GM10266 (cell line): ENCODE measurements around the gene RGS12.

Source experiments
- DNase-seq: peaks from one replicate; pipeline ENCODE4 v3.0.0; 2012; ENCODE audit errors: extremely low spot score
- TF ChIP-seq, protein P1 (sequence below): IDR thresholded peaks from 2 replicates; pipeline ENCODE4 v1.5.1; 2012; ENCODE audit warnings: mild to moderate bottlenecking, low read depth; ENCODE audit not compliant: control insufficient read depth, insufficient read depth; ENCODE audit errors: missing control alignments

The RGS12 gene, protein sequence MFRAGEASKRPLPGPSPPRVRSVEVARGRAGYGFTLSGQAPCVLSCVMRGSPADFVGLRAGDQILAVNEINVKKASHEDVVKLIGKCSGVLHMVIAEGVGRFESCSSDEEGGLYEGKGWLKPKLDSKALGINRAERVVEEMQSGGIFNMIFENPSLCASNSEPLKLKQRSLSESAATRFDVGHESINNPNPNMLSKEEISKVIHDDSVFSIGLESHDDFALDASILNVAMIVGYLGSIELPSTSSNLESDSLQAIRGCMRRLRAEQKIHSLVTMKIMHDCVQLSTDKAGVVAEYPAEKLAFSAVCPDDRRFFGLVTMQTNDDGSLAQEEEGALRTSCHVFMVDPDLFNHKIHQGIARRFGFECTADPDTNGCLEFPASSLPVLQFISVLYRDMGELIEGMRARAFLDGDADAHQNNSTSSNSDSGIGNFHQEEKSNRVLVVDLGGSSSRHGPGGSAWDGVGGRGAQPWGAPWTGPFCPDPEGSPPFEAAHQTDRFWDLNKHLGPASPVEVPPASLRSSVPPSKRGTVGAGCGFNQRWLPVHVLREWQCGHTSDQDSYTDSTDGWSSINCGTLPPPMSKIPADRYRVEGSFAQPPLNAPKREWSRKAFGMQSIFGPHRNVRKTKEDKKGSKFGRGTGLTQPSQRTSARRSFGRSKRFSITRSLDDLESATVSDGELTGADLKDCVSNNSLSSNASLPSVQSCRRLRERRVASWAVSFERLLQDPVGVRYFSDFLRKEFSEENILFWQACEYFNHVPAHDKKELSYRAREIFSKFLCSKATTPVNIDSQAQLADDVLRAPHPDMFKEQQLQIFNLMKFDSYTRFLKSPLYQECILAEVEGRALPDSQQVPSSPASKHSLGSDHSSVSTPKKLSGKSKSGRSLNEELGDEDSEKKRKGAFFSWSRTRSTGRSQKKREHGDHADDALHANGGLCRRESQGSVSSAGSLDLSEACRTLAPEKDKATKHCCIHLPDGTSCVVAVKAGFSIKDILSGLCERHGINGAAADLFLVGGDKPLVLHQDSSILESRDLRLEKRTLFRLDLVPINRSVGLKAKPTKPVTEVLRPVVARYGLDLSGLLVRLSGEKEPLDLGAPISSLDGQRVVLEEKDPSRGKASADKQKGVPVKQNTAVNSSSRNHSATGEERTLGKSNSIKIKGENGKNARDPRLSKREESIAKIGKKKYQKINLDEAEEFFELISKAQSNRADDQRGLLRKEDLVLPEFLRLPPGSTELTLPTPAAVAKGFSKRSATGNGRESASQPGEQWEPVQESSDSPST (N-terminal part only)

DNA sequence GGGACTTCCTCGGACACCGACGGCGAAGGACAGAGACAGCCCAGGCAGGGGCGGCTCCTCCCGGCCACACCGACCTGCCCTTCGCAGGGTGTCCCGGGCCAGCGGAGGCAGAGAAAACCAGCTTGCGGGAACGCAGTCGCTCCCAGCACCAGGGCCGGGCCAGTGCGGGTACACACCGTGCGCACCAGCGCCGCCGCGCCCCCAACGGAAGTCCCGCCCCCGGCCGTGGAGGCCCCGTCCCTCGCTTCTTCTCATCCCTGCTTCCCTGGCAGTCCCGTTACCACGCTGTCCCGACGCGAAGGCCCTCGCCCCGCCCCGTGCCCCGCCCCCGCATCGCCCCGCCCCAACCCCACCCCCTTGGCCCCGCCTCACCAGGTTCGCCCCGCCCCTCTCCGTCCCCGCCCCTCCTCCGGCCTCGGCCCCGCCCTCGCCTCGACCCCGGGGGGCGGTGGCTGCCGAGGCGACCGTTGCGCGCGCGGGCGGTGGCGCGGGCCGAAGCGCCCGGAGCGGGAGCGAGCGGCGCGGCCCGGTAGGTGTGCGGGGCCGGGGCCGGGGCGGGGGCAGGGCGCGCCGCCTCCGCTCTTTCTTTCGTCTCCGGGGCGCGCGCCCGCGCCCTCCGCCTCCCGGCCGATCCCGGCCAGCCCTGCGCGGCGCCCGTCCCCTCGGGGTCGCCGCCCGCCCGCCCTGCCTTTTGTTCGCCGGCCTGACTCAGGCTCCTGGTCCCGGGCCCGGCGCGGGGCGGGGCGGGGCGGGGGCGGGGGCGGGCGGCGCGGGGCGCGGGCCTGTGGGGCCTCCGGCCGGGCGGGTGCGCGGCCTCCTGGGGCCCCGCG is at the start of gene RGS12:
Gene RGS12 (plus strand): TSS at position 451 of the 830 bp plus-strand sequence. CDS start 23,150 bp downstream, outside the sequence.
- TF ChIP-seq, protein P1, sequence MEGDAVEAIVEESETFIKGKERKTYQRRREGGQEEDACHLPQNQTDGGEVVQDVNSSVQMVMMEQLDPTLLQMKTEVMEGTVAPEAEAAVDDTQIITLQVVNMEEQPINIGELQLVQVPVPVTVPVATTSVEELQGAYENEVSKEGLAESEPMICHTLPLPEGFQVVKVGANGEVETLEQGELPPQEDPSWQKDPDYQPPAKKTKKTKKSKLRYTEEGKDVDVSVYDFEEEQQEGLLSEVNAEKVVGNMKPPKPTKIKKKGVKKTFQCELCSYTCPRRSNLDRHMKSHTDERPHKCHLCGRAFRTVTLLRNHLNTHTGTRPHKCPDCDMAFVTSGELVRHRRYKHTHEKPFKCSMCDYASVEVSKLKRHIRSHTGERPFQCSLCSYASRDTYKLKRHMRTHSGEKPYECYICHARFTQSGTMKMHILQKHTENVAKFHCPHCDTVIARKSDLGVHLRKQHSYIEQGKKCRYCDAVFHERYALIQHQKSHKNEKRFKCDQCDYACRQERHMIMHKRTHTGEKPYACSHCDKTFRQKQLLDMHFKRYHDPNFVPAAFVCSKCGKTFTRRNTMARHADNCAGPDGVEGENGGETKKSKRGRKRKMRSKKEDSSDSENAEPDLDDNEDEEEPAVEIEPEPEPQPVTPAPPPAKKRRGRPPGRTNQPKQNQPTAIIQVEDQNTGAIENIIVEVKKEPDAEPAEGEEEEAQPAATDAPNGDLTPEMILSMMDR, result no peak
- DNase-seq, result peak; percentile 99

DNA sequence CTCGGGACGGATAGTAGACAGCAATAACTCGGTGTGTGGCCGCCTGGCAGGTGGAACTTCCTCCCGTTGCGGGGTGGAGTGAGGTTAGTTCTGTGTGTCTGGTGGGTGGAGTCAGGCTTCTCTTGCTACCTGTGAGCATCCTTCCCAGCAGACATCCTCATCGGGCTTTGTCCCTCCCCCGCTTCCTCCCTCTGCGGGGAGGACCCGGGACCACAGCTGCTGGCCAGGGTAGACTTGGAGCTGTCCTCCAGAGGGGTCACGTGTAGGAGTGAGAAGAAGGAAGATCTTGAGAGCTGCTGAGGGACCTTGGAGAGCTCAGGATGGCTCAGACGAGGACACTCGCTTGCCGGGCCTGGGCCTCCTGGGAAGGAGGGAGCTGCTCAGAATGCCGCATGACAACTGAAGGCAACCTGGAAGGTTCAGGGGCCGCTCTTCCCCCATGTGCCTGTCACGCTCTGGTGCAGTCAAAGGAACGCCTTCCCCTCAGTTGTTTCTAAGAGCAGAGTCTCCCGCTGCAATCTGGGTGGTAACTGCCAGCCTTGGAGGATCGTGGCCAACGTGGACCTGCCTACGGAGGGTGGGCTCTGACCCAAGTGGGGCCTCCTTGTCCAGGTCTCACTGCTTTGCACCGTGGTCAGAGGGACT is 49.6 kb upstream of the RGS12 start:
- no peak for DNase-seq
- TF ChIP-seq, protein P1, result no peak

DNA sequence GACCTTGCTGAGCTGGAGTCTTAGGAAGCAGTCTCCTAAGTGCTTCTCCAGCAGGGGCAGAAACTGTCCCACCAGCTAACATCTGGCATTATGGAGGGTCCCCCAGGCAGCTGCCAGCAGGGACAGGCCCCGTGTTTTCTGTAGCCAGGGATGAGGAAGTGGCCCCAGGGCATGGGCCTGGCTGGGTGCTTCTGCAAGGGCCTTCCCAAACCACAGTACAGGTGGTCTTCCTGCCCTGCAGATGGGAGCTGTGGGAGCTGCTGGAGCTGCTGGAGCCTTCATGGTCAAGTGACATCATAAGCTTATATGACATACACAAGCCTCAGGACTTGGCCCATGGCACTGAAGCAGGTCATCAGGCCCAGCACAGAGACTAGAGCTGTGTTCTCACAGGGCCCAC is 48.8 kb upstream of the RGS12 start:
- TF ChIP-seq, protein P1, result no peak

DNA sequence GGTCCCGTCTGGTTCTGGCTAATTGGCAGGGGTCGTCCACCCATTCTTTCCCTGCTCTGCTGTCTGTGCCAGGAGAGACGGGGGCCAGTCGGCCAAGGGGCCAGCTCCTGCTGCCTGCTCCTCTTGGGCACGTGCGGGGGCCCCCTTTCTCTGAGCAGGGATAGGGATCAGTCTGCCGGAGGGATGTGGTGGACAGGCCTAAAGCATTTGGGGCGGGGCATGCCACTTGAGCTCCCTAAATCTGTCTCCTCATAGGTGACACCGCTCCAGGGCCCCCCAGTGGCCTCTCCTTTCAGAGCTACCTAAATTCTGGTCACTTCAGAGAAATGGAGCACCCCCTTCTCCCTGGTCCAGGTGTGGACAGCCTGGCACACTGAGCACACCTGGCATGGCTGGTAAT is 48.1 kb upstream of the RGS12 start:
- DNase-seq, result no peak
- TF ChIP-seq, protein P1, result no peak

More for the DNA sequence above, 48.8 kb upstream of the RGS12 start:
- DNase-seq, result no peak

DNA sequence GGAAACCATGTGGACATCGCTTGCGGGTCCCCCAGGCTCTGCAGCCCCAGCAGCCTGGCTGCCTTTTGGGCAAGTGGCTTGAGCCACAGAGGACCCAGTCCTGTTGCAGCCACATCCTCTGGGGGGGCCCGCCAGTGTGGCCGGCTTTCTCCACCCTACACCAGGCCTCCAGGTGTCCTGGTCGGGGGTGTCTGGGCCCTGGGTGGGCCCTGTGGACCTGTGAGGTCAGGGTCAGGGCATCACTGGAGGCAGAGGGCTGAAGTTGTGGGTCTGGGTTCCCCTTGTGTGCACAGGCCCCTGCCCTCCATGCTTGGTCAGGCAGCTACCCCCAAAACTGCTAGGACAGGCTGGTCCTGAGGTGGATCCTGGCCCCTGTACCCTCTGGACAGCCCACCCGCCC is 47.1 kb upstream of the RGS12 start:
- no peak for DNase-seq
- TF ChIP-seq, protein P1, result no peak
